ENCODE data around the gene IGSF10.
"Not testable (repeated sequence)": the region's sequence is repeated elsewhere in the genome, so short reads cannot be mapped to it uniquely, and the experiment has no call there.

GRCh38 chr3:151509468-151510135 is 48.7 kb upstream of the IGSF10 start:
- TF ChIP-seq CTCF (conservative IDR thresholded peaks at IDR 0.05); EZH2 (IDR thresholded peaks at IDR 0.05; ENCODE audit: low read depth): not testable (repeated sequence)
